Measurements from ENCODE around the gene SIM1. TPM values are rescaled to one million over a fixed set of nuclear protein-coding genes. Genes with fewer than 3 reads are reported as not detected.
"Not testable (repeated sequence)": the region's sequence is repeated elsewhere in the genome, so short reads cannot be mapped to it uniquely, and the experiment has no call there.

The SIM1 gene
- polyA plus RNA-seq, 1 experiment = not detected

DNA sequence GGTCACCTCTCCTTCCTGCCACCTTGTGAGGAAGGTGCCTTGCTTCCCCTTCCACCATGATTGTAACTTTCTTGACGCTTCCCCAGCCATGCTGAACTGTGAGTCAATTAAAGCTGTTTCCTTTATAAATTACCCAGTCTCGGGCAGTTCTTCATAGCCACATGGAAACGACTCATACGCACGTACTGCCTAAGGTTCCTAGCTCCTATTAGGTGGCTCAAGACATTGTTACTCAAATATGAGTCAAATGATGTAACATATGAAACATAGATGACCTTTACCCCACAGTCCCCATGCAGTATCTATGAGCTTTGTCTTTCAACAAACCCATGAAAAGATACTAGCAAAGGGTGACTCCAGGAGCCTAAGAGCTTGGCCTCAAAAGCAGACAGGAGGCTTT, 98.3 kb downstream of the SIM1 start:
- Histone ChIP-seq H3K27ac (ENCODE audit: low read depth, low read length) (no peak overlapping the region), H3K4me3 (ENCODE audit: low read depth, low read length) (no peak overlapping the region), H3K27me3 (ENCODE audit: control insufficient read depth, insufficient read depth, low read length) (no peaks in the 10 kb centered on the region), H3K9me3 (ENCODE audit: control insufficient read depth, insufficient read depth, low read length) (no peaks in the 10 kb centered on the region)
- DNase-seq (ENCODE audit: low read depth, low spot score) = no peak
- POLR2A ChIA-PET = no interaction called here
- TF ChIP-seq, protein P1, sequence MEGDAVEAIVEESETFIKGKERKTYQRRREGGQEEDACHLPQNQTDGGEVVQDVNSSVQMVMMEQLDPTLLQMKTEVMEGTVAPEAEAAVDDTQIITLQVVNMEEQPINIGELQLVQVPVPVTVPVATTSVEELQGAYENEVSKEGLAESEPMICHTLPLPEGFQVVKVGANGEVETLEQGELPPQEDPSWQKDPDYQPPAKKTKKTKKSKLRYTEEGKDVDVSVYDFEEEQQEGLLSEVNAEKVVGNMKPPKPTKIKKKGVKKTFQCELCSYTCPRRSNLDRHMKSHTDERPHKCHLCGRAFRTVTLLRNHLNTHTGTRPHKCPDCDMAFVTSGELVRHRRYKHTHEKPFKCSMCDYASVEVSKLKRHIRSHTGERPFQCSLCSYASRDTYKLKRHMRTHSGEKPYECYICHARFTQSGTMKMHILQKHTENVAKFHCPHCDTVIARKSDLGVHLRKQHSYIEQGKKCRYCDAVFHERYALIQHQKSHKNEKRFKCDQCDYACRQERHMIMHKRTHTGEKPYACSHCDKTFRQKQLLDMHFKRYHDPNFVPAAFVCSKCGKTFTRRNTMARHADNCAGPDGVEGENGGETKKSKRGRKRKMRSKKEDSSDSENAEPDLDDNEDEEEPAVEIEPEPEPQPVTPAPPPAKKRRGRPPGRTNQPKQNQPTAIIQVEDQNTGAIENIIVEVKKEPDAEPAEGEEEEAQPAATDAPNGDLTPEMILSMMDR (IDR thresholded peaks at IDR 0.05; ENCODE audit: low read depth, low read length) = no peak
- CTCF ChIA-PET = interaction anchor here (0.6 kb wide), 1 partner anchor 15 kb away, joined by 3 read pairs; no protein-coding TSS in a partner anchor

DNA sequence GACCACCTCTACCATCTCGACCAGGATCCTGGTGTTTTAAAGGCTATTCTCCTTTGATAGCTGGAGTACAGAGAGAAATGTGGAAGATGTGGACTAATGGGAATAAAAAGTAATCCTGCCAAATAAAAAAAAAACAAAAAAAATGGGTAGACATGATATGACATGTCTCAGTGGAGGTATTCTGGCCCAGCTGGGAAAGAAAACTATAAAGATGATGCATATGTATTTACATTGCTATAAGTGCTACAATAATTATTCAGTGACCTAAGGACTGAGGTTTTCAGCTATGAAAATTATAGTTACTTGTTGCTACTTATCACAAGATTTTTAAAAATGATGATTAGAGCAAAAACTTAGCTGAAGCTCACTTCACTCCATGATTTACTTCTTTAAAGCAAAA, 101.1 kb downstream of the SIM1 start:
- CTCF ChIA-PET = no interaction called here
- H3K27ac ChIP-seq (ENCODE audit: low read depth, low read length) = no peak overlapping the region
- H3K27me3 ChIP-seq (ENCODE audit: control insufficient read depth, insufficient read depth, low read length) = no peaks in the 10 kb centered on the region
- TF ChIP-seq, protein P1 (IDR thresholded peaks at IDR 0.05; ENCODE audit: low read depth, low read length) = no peak
- POLR2A ChIA-PET = no interaction called here
- no peak for DNase-seq (ENCODE audit: low read depth, low spot score)
- H3K9me3 ChIP-seq (ENCODE audit: control insufficient read depth, insufficient read depth, low read length) = no peaks in the 10 kb centered on the region
- H3K4me3 ChIP-seq (ENCODE audit: low read depth, low read length) = no peak overlapping the region

DNA sequence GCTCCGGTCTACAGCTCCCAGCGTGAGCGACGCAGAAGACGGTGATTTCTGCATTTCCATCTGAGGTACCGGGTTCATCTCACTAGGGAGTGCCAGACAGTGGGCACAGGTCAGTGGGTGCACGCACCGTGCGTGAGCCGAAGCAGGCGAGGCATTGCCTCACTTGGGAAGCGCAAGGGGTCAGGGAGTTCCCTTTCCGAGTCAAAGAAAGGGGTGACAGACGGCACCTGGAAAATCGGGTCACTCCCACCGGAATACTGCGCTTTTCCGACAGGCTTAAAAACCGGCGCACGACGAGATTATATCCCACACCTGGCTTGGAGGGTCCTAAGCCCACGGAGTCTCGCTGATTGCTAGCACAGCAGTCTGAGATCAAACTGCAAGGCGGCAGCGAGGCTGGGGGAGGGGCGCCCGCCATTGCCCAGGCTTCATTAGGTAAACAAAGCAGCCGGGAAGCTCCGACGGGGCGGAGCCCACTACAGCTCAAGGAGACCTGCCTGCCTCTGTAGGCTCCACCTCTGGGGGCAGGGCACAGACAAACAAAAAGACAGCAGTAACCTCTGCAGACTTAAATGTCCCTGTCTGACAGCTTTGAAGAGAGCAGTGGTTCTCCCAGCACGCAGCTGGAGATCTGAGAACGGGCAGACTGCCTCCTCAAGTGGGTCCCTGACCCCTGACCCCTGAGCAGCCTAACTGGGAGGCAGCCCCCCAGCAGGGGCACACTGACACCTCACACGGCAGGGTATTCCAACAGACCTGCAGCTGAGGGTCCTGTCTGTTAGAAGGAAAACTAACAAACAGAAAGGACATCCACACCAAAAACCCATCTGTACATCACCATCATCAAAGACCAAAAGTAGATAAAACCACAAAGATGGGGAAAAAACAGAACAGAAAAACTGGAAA, 109.7 kb downstream of the SIM1 start:
- H3K9me3 ChIP-seq (ENCODE audit: control insufficient read depth, insufficient read depth, low read length); H3K4me3 ChIP-seq (ENCODE audit: low read depth, low read length); DNase-seq (ENCODE audit: low read depth, low spot score); CTCF ChIA-PET; H3K27me3 ChIP-seq (ENCODE audit: control insufficient read depth, insufficient read depth, low read length); H3K27ac ChIP-seq (ENCODE audit: low read depth, low read length): not testable (repeated sequence)
- POLR2A ChIA-PET = interaction anchor here (0.7 kb wide), 1 partner anchor 22 kb away, joined by 4 read pairs; no protein-coding TSS in a partner anchor

DNA sequence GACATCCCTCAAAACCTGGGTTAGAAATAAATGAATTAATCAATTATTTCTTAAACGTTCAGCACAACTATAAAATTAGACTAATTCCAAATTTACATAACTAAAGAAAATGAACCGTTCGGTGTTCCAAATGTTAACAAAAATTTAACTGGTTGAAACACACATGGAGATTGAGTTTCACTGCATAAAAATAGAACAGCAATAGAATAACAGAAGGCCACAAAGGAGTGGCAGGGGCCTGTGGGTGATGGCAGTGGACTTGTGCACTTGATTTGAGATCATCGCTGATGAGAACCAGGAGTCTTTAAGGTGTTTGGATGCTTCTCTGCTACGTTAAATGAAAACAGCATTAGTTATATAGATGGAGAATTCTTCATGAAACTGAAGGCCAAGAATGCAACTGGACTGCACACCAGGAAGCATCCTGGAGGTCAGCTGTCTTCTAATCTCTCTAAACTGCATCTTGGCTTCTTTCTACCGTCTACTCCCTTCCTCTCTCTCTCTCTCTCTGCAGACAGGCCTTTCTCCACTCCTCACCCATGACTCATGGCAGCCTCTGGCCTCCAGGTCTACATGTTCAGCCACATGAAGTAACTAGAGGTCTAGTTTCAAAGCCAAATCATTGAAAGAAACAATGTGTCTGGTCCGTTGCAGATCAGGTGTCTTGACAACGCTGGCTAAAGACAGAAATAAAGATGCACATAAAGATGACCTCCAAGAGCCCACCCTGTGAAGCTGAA, 111.3 kb downstream of the SIM1 start:
- H3K27me3 ChIP-seq (ENCODE audit: control insufficient read depth, insufficient read depth, low read length) = no peaks in the 10 kb centered on the region
- no peak overlapping the region for H3K4me3 ChIP-seq (ENCODE audit: low read depth, low read length)
- H3K9me3 ChIP-seq (ENCODE audit: control insufficient read depth, insufficient read depth, low read length) = no peaks in the 10 kb centered on the region
- ChIA-PET CTCF (no interaction called here), POLR2A (no interaction called here)
- DNase-seq (ENCODE audit: low read depth, low spot score) = no peak
- TF ChIP-seq, protein P1 (IDR thresholded peaks at IDR 0.05; ENCODE audit: low read depth, low read length) = no peak
- no peak overlapping the region for H3K27ac ChIP-seq (ENCODE audit: low read depth, low read length)

DNA sequence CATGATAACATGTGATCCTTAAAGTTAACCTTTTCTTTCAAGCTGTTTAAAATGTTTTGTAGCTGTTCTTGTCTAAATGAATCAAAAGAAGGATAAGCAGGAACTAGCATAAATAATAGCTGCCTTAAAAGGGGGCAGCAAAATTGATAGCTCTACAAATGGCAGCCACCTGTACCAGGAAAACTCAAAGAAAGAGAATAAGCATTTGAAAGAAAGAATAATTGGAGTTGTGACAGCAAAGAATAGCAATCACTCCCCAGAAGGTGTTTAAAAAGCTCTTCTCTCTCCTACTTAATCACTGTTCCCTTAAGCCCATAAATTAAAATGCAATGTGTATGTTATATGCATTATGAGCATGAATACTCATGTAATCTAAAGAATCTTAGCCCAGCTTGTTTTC, 114.6 kb downstream of the SIM1 start:
- H3K27ac ChIP-seq (ENCODE audit: low read depth, low read length) = no peak overlapping the region
- H3K9me3 ChIP-seq (ENCODE audit: control insufficient read depth, insufficient read depth, low read length) = no peaks in the 10 kb centered on the region
- H3K27me3 ChIP-seq (ENCODE audit: control insufficient read depth, insufficient read depth, low read length) = no peaks in the 10 kb centered on the region
- ChIA-PET POLR2A (no interaction called here), CTCF (interaction anchor here (0.6 kb wide), 1 partner anchor 12 kb away, joined by 3 read pairs; no protein-coding TSS in a partner anchor)
- no peak for DNase-seq (ENCODE audit: low read depth, low spot score)
- TF ChIP-seq, protein P1 (IDR thresholded peaks at IDR 0.05; ENCODE audit: low read depth, low read length) = no peak
- no peak overlapping the region for H3K4me3 ChIP-seq (ENCODE audit: low read depth, low read length)

Measured in AG04450 (cell line).